Smooth muscle cell (in vitro differentiated cells): ENCODE results near the gene TEX10. TPM values are rescaled to one million over a fixed set of nuclear protein-coding genes. Genes with fewer than 3 reads are reported as not detected.
A peak's percentile ranks its signal among the peaks of the same experiment; 100 is the strongest.
"Not testable (repeated sequence)": the region's sequence is repeated elsewhere in the genome, so short reads cannot be mapped to it uniquely, and the experiment has no call there.

ENCODE experiments used
- DNase-seq: peaks from one replicate; lab custom pipeline; 2025; ENCODE audit not compliant: unreplicated experiment; lab: John Stamatoyannopoulos, UW
- H2AFZ ChIP-seq: fragments of 200-600 bp; sonication (generic); 2 replicates; pipeline ENCODE4 v1.6.0; 2016; ENCODE audit warnings: antibody characterized with exemption, low read depth, mild to moderate bottlenecking
- H3F3A ChIP-seq: fragments of 200-600 bp; sonication (generic); 2 replicates; pipeline ENCODE4 v1.6.0; 2017; ENCODE audit warnings: antibody characterized with exemption, low read depth
- H3K27ac ChIP-seq: fragments of 200-600 bp; sonication (generic); 2 replicates; pipeline ENCODE4 v1.5.1; 2016; ENCODE audit warnings: low read depth, mild to moderate bottlenecking
- H3K27me3 ChIP-seq: fragments of 200-600 bp; sonication (generic); 2 replicates; pipeline ENCODE4 v1.6.1; 2016; ENCODE audit warnings: low read depth, mild to moderate bottlenecking
- H3K36me3 ChIP-seq: fragments of 200-600 bp; sonication (generic); 2 replicates; pipeline ENCODE4 v1.5.1; 2016; ENCODE audit warnings: low read depth
- H3K4me1 ChIP-seq: fragments of 200-600 bp; sonication (generic); 2 replicates; pipeline ENCODE4 v1.5.1; 2016; ENCODE audit warnings: low read depth
- H3K4me2 ChIP-seq: fragments of 200-600 bp; sonication (generic); 2 replicates; pipeline ENCODE4 v1.6.0; 2016; ENCODE audit warnings: mild to moderate bottlenecking
- H3K4me3 ChIP-seq: fragments of 200-600 bp; sonication (generic); 2 replicates; pipeline ENCODE4 v1.5.1; 2016; ENCODE audit warnings: mild to moderate bottlenecking
- H3K79me2 ChIP-seq: fragments of 200-600 bp; sonication (generic); 2 replicates; pipeline ENCODE4 v1.6.0; 2016; ENCODE audit warnings: low read depth, mild to moderate bottlenecking
- H3K9ac ChIP-seq: fragments of 200-600 bp; sonication (generic); 2 replicates; pipeline ENCODE4 v1.6.0; 2016; ENCODE audit warnings: low read depth
- H3K9me3 ChIP-seq: fragments of 200-600 bp; sonication (generic); replicated peaks from 2 replicates; pipeline ENCODE4 v1.5.1; 2016; ENCODE audit warnings: low read depth
- H4K20me1 ChIP-seq: fragments of 200-600 bp; sonication (generic); 2 replicates; pipeline ENCODE4 v1.6.0; 2016; ENCODE audit warnings: low read depth
- WGBS: methylation state at CpG from one replicate; pipeline ENCODE4 v1.1.7; 2016; ENCODE audit warnings: low lambda C conversion rate; 5-methylcytosine and 5-hydroxymethylcytosine counted together
- polyA plus RNA-seq: library from polyadenylated mRNA; unstranded; fragments of >200 nt; fragmentation: Nextera tagmentation; extraction: Ambion mirVana; gene quantifications from 2 replicates; pipeline ENCODE4 v1.2.1, GENCODE V29; 2016
- total RNA-seq: library from RNA; depleted of rRNA; stranded (reverse); fragments of >200 nt; gene quantifications from 2 replicates; pipeline ENCODE4 v1.2.3, GENCODE V29; 2014
- TF ChIP-seq, protein P1 (sequence below): fragments of 200-600 bp; sonication (generic); IDR thresholded peaks from 2 replicates; pipeline ENCODE4 v1.5.1; 2017; ENCODE audit warnings: borderline replicate concordance, mild to moderate bottlenecking, antibody characterized with exemption; ENCODE audit not compliant: insufficient read depth, poor library complexity, severe bottlenecking

TEX10 gene
- total and polyA plus RNA-seq, 2 experiments from 2014 or later, result 13.5 to 29.2 TPM

DNA sequence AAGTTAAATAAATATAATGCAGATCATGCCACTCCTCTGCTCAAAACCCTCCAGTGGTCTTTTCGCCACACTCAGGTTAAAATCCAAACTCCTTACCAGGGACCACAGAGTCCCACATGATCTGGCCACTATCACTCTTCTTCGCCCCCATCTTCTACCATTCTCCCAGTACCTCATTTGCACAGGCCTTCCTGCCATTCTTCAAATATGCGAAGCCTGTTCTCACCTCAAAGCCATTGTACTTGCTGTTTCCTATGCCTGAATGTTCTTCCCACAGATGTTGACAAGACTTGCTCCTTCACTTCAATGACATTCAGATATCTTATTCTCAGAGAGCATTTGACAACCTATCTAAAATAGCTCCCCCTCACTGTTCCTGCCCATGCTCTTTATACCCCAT, 10.9 kb downstream of the TEX10 start:
- no peaks in the 10 kb centered on the region for H3K4me1 ChIP-seq
- WGBS, result 100% methylated on average over 3 of the region's 3 CpGs
- no peaks in the 10 kb centered on the region for H3F3A ChIP-seq
- H3K27ac ChIP-seq, result no peak overlapping the region
- H3K4me2 ChIP-seq, result no peak overlapping the region
- H2AFZ ChIP-seq, result no peak overlapping the region
- H3K79me2 ChIP-seq, result peaks cover 64% of the 10 kb centered on the region
- H4K20me1 ChIP-seq, result peaks cover 42% of the 10 kb centered on the region
- no peaks in the 10 kb centered on the region for H3K27me3 ChIP-seq
- no peaks in the 10 kb centered on the region for H3K9me3 ChIP-seq
- H3K4me3 ChIP-seq, result no peak overlapping the region
- H3K36me3 ChIP-seq, result peaks cover 6% of the 10 kb centered on the region
- no peak overlapping the region for H3K9ac ChIP-seq
- no peak for DNase-seq
- TF ChIP-seq, protein P1, sequence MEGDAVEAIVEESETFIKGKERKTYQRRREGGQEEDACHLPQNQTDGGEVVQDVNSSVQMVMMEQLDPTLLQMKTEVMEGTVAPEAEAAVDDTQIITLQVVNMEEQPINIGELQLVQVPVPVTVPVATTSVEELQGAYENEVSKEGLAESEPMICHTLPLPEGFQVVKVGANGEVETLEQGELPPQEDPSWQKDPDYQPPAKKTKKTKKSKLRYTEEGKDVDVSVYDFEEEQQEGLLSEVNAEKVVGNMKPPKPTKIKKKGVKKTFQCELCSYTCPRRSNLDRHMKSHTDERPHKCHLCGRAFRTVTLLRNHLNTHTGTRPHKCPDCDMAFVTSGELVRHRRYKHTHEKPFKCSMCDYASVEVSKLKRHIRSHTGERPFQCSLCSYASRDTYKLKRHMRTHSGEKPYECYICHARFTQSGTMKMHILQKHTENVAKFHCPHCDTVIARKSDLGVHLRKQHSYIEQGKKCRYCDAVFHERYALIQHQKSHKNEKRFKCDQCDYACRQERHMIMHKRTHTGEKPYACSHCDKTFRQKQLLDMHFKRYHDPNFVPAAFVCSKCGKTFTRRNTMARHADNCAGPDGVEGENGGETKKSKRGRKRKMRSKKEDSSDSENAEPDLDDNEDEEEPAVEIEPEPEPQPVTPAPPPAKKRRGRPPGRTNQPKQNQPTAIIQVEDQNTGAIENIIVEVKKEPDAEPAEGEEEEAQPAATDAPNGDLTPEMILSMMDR, result no peak

- Histone ChIP-seq H4K20me1 (peaks cover 27% of the 10 kb centered on the region), H3K4me1 (no peaks in the 10 kb centered on the region), H3K4me3 (no peak overlapping the region), H3K4me2 (no peak overlapping the region), H3K79me2 (peaks cover 49% of the 10 kb centered on the region), H3K27ac (no peak overlapping the region), H3K9ac (no peak overlapping the region), H3K27me3 (no peaks in the 10 kb centered on the region), H3F3A (no peaks in the 10 kb centered on the region), H3K9me3 (no peaks in the 10 kb centered on the region), H2AFZ (no peak overlapping the region), H3K36me3 (peaks cover 3% of the 10 kb centered on the region)
- 98% methylated on average over 2 of the region's 2 CpGs for WGBS
- TF ChIP-seq, protein P1, result no peak
- no peak for DNase-seq
Measured at GRCh38 chr9:100340224-100340623, 12.5 kb downstream of the TEX10 start.

DNA sequence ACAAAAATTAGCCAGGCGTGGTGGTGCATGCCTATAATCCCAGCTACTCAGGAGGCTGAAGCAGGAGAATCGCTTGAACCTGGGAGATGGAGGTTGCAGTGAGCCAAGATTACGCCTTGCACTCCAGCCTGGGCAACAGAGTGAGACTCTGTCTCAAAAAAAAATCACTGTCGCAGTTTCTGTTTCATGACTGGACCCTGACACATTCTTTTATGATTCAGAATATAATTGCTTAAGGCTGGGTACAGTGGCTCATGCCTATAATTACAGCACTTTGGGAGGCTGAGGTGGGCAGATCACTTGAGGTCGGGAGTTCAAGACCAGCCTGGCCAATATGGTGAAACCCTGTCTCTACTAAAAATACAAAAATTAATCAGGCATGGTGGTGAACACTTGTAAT, 14.0 kb downstream of the TEX10 start:
- not testable (repeated sequence) for H3K27me3 ChIP-seq, H3K9me3 ChIP-seq, H3K4me2 ChIP-seq, H3K9ac ChIP-seq, H3K36me3 ChIP-seq, H3K4me1 ChIP-seq, H2AFZ ChIP-seq, DNase-seq, H3K4me3 ChIP-seq, H3K27ac ChIP-seq, H3F3A ChIP-seq
- peaks cover 46% of the 10 kb centered on the region for H3K79me2 ChIP-seq
- H4K20me1 ChIP-seq, result peaks cover 19% of the 10 kb centered on the region
- WGBS, result 95% methylated on average over 5 of the region's 5 CpGs

DNA sequence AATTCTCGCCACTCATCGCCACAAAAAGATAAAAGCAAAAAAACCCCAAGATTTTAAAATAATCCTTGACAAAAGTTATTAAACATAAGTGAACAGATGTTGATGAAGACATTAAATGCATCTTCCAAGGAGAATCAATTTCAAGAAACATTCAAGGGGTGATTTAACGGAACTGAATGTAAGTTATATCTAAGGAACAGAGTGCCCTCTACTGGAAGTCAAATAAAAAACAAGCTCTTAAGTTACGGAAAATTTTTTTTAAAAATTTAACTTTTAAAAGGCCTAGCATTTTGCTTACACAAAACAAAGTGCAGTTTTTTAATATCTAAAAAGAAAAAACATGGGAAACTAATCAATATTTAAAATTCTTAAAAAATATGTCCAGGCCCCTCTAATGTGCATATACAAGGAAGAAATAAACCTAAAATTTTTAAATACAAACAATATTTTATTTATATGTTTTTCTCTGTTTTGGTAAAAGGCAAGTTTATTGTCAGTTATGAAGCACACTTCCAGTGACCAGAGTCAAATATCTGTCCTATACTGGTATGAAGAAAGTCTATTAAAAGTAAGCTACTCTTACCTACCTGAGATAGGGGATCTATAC, 28.0 kb downstream of the TEX10 start:
- Histone ChIP-seq H3K4me1 (no peaks in the 10 kb centered on the region), H3K27ac (no peak overlapping the region), H3K36me3 (peaks cover 17% of the 10 kb centered on the region), H3K4me3 (no peak overlapping the region), H3K4me2 (no peak overlapping the region), H3K9me3 (no peaks in the 10 kb centered on the region), H2AFZ (no peak overlapping the region), H3K9ac (no peak overlapping the region), H3K27me3 (no peaks in the 10 kb centered on the region), H3F3A (peaks cover 2% of the 10 kb centered on the region), H3K79me2 (no peaks in the 10 kb centered on the region), H4K20me1 (peaks cover 2% of the 10 kb centered on the region)
- TF ChIP-seq, protein P1, result peak; percentile 56
- 77% methylated on average over 4 of the region's 4 CpGs for WGBS
- no peak for DNase-seq
